ENCODE data around the gene TBXAS1.

The TBXAS1 gene

DNA sequence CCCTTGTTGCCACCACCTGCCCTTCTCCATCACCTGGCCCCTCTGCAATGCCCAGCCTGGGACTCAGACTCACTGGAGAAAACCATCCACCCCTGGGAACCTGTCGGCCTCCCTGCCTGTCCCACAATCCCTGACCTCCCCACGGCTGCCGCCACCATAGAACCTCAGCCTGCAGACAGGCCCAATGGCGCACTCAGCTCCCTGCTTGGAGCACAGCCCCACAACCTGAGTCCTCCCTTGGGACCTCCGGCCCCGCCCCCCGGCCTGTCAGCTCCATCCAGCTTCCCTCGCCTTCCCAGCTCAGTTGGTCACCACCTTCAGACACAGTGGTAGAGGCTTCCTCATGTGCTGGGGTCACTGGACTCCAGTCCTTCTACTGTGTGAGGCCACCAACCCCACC is 192.5 kb downstream of the TBXAS1 start:
- Histone ChIP-seq H3K36me3 (ENCODE audit: control insufficient read depth, insufficient read depth, low read length) (no peaks in the 10 kb centered on the region), H3K27ac (ENCODE audit: low read length) (no peak overlapping the region), H3K4me3 (ENCODE audit: low read length) (no peak overlapping the region), H3K4me1 (ENCODE audit: control insufficient read depth, insufficient read depth, low read length) (no peaks in the 10 kb centered on the region), H3K27me3 (ENCODE audit: control insufficient read depth, insufficient read depth, low read length) (no peaks in the 10 kb centered on the region), H3K9me3 (ENCODE audit: control insufficient read depth, insufficient read depth, low read length) (no peaks in the 10 kb centered on the region)
- DNase-seq (ENCODE audit: low read depth, low spot score), result no peak
- WGBS (ENCODE audit: insufficient coverage, insufficient read length), result no CpG with 5 or more reads among the region's 8 CpGs

GRCh38 chr7:140022582-140023211 is 193.6 kb downstream of the TBXAS1 start:
- H3K9me3 ChIP-seq (ENCODE audit: control insufficient read depth, insufficient read depth, low read length), result no peaks in the 10 kb centered on the region
- H3K27me3 ChIP-seq (ENCODE audit: control insufficient read depth, insufficient read depth, low read length), result no peaks in the 10 kb centered on the region
- H3K27ac ChIP-seq (ENCODE audit: low read length), result no peak overlapping the region
- no peaks in the 10 kb centered on the region for H3K36me3 ChIP-seq (ENCODE audit: control insufficient read depth, insufficient read depth, low read length)
- DNase-seq (ENCODE audit: low read depth, low spot score), result no peak
- H3K4me3 ChIP-seq (ENCODE audit: low read length), result no peak overlapping the region
- WGBS (ENCODE audit: insufficient coverage, insufficient read length), result no CpG with 5 or more reads among the region's 7 CpGs
- no peaks in the 10 kb centered on the region for H3K4me1 ChIP-seq (ENCODE audit: control insufficient read depth, insufficient read depth, low read length)

DNA sequence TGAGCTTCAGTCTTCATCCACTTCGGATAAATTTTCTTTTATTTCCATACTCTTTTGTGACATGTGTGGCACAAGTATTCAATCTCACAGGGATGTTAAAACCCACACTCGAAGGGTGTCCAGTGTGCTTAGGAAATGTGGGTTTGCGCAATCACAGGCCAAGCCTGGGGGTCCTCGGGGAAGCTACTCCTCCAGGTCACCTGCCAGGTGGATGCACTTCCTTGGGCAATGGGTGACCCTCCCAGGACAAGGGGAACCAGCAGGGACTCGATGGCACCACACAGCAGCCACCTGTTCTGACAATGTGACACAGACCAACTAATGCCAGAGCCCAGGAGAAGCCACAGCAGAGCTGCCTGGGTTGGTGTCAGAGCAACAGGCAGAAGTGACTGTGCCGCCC is 194.7 kb downstream of the TBXAS1 start:
- WGBS (ENCODE audit: insufficient coverage, insufficient read length), result no CpG with 5 or more reads among the region's 6 CpGs
- Histone ChIP-seq H3K36me3 (ENCODE audit: control insufficient read depth, insufficient read depth, low read length) (no peaks in the 10 kb centered on the region), H3K4me1 (ENCODE audit: control insufficient read depth, insufficient read depth, low read length) (no peaks in the 10 kb centered on the region), H3K27ac (ENCODE audit: low read length) (no peak overlapping the region), H3K4me3 (ENCODE audit: low read length) (no peak overlapping the region), H3K9me3 (ENCODE audit: control insufficient read depth, insufficient read depth, low read length) (no peaks in the 10 kb centered on the region), H3K27me3 (ENCODE audit: control insufficient read depth, insufficient read depth, low read length) (no peaks in the 10 kb centered on the region)
- no peak for DNase-seq (ENCODE audit: low read depth, low spot score)

DNA sequence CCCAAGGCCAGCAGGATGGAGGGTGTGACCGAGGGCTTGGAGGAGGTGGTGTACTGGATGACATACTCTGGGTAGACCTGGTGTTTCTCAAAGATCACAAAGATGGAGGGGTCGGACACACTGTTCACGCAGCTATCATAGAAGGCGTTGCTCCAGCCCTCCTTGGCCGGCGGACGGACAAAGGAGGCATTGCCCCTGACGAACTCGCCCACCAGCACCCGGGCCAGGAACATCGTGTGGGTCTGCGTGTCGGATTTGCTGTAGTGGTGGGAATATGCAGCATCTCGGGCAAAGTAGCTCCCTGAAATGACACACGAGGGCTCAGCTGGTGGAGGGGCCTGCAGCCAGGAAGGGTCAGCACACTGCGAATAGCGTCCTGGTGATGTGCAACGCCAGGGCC is 195.5 kb downstream of the TBXAS1 start:
- WGBS (ENCODE audit: insufficient coverage, insufficient read length), result no CpG with 5 or more reads among the region's 18 CpGs
- H3K36me3 ChIP-seq (ENCODE audit: control insufficient read depth, insufficient read depth, low read length), result no peaks in the 10 kb centered on the region
- no peak overlapping the region for H3K4me3 ChIP-seq (ENCODE audit: low read length)
- H3K27me3 ChIP-seq (ENCODE audit: control insufficient read depth, insufficient read depth, low read length), result no peaks in the 10 kb centered on the region
- no peak for DNase-seq (ENCODE audit: low read depth, low spot score)
- no peaks in the 10 kb centered on the region for H3K4me1 ChIP-seq (ENCODE audit: control insufficient read depth, insufficient read depth, low read length)
- no peak overlapping the region for H3K27ac ChIP-seq (ENCODE audit: low read length)
- H3K9me3 ChIP-seq (ENCODE audit: control insufficient read depth, insufficient read depth, low read length), result no peaks in the 10 kb centered on the region

- Histone ChIP-seq H3K36me3 (ENCODE audit: control insufficient read depth, insufficient read depth, low read length) (no peaks in the 10 kb centered on the region), H3K4me1 (ENCODE audit: control insufficient read depth, insufficient read depth, low read length) (no peaks in the 10 kb centered on the region), H3K27me3 (ENCODE audit: control insufficient read depth, insufficient read depth, low read length) (no peaks in the 10 kb centered on the region), H3K4me3 (ENCODE audit: low read length) (no peak overlapping the region), H3K9me3 (ENCODE audit: control insufficient read depth, insufficient read depth, low read length) (no peaks in the 10 kb centered on the region), H3K27ac (ENCODE audit: low read length) (no peak overlapping the region)
- DNase-seq (ENCODE audit: low read depth, low spot score), result no peak
- no CpG with 5 or more reads among the region's 4 CpGs for WGBS (ENCODE audit: insufficient coverage, insufficient read length)
These were observed 196.2 kb downstream of the TBXAS1 start for GRCh38 chr7:140025241-140025640.

DNA sequence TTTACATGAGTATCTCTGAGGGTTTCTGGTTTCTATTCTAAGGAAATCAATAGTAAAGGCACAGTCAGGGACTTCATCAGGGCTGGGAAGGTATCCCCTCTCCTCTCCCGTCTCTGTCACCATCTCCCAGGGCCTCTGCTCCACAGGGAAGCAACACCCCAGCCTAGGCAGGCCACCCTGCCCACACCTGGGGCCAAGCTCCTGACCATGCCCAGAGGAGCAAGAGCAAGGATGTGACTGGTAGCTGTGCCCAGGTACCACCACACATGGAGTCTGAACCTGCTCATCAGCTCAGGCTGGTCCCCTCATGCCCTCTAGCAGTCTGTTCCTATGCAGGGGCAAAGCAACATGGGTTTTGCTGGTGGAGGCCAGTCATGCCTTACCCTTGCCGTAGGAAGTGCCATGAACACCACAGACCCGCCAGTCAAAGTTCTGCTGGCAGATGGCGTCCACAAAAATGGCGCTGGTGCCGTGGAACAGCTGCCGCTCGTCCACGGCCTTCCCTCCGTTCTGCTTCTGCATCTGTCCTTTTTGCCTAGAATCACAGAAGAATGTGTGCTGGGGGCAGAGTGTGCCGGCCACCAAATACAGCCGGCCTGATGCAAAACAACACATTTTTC is 196.9 kb downstream of the TBXAS1 start:
- Histone ChIP-seq H3K4me1 (ENCODE audit: control insufficient read depth, insufficient read depth, low read length) (no peaks in the 10 kb centered on the region), H3K27ac (ENCODE audit: low read length) (no peak overlapping the region), H3K27me3 (ENCODE audit: control insufficient read depth, insufficient read depth, low read length) (no peaks in the 10 kb centered on the region), H3K9me3 (ENCODE audit: control insufficient read depth, insufficient read depth, low read length) (no peaks in the 10 kb centered on the region), H3K36me3 (ENCODE audit: control insufficient read depth, insufficient read depth, low read length) (no peaks in the 10 kb centered on the region), H3K4me3 (ENCODE audit: low read length) (no peak overlapping the region)
- WGBS (ENCODE audit: insufficient coverage, insufficient read length), result no CpG with 5 or more reads among the region's 12 CpGs
- no peak for DNase-seq (ENCODE audit: low read depth, low spot score)

DNA sequence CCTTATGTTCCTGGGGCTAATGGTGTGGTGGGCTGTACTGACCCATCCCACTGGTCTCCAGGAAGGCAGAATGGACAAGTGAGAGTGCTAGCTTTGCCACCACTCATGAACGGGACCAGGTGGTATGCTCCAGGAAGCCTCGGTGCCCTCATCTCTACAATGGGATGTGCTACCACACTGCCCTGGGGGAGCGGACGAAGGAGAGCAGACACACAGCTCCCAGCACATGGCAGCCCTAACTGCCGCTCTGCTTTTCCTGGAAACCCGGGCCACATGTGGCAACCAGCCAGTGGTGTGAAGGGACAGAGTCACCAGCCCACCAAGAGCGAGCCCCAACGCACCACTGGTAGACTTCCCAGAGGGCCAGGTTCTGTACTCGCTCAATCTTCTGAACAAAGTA is 197.9 kb downstream of the TBXAS1 start:
- Histone ChIP-seq H3K4me1 (ENCODE audit: control insufficient read depth, insufficient read depth, low read length) (no peaks in the 10 kb centered on the region), H3K36me3 (ENCODE audit: control insufficient read depth, insufficient read depth, low read length) (no peaks in the 10 kb centered on the region), H3K27me3 (ENCODE audit: control insufficient read depth, insufficient read depth, low read length) (no peaks in the 10 kb centered on the region), H3K9me3 (ENCODE audit: control insufficient read depth, insufficient read depth, low read length) (no peaks in the 10 kb centered on the region), H3K27ac (ENCODE audit: low read length) (no peak overlapping the region), H3K4me3 (ENCODE audit: low read length) (no peak overlapping the region)
- WGBS (ENCODE audit: insufficient coverage, insufficient read length), result no CpG with 5 or more reads among the region's 9 CpGs
- DNase-seq (ENCODE audit: low read depth, low spot score), result no peak

DNA sequence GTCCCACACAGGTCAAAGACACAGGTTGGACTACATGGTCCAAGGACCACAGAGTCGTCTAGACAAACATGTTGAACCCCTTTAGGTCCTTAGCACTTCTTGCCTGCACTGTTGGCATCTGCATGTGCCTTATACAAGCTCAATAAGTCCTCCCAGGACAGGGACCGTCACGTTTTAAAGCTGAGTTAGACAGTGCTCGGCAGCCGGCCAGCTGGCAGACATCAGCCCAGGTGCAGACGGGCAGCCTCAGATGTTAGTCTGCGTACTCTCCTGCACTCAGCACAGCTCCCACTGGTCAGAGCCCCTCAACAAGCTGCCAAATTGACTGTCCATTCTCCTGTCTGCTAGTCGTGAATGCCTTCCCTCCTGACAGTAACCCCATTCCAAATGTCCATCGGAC is 198.8 kb downstream of the TBXAS1 start:
- Histone ChIP-seq H3K36me3 (ENCODE audit: control insufficient read depth, insufficient read depth, low read length) (no peaks in the 10 kb centered on the region), H3K4me1 (ENCODE audit: control insufficient read depth, insufficient read depth, low read length) (no peaks in the 10 kb centered on the region), H3K27ac (ENCODE audit: low read length) (no peak overlapping the region), H3K4me3 (ENCODE audit: low read length) (no peak overlapping the region), H3K27me3 (ENCODE audit: control insufficient read depth, insufficient read depth, low read length) (no peaks in the 10 kb centered on the region), H3K9me3 (ENCODE audit: control insufficient read depth, insufficient read depth, low read length) (no peaks in the 10 kb centered on the region)
- WGBS (ENCODE audit: insufficient coverage, insufficient read length), result no CpG with 5 or more reads among the region's 9 CpGs
- no peak for DNase-seq (ENCODE audit: low read depth, low spot score)

DNA sequence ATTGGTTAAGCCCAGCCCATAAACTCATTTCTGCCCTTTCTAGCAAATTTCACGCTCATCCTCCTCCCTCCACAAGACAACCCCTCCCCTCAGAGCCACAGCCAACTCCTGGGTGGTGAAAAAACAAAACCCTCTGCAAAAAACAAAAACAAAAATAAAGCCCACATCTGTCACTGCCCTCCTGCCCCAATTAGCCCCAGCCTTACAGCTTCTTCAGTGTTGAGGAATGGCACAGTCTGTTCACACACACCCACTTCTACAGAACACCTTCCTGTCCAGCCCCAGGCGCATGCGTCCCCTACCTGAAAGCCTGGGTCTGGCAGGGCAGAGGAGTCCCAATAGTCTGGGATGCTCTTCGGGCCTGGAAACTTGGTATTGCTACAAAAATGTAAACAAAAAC is 199.2 kb downstream of the TBXAS1 start:
- no peak overlapping the region for H3K4me3 ChIP-seq (ENCODE audit: low read length)
- no peaks in the 10 kb centered on the region for H3K36me3 ChIP-seq (ENCODE audit: control insufficient read depth, insufficient read depth, low read length)
- no peaks in the 10 kb centered on the region for H3K9me3 ChIP-seq (ENCODE audit: control insufficient read depth, insufficient read depth, low read length)
- H3K27me3 ChIP-seq (ENCODE audit: control insufficient read depth, insufficient read depth, low read length), result no peaks in the 10 kb centered on the region
- no peaks in the 10 kb centered on the region for H3K4me1 ChIP-seq (ENCODE audit: control insufficient read depth, insufficient read depth, low read length)
- H3K27ac ChIP-seq (ENCODE audit: low read length), result no peak overlapping the region
- WGBS (ENCODE audit: insufficient coverage, insufficient read length), result no CpG with 5 or more reads among the region's 4 CpGs
- no peak for DNase-seq (ENCODE audit: low read depth, low spot score)

- DNase-seq (ENCODE audit: low read depth, low spot score), result no peak
- Histone ChIP-seq H3K9me3 (ENCODE audit: control insufficient read depth, insufficient read depth, low read length) (no peaks in the 10 kb centered on the region), H3K27ac (ENCODE audit: low read length) (no peak overlapping the region), H3K4me3 (ENCODE audit: low read length) (no peak overlapping the region), H3K36me3 (ENCODE audit: control insufficient read depth, insufficient read depth, low read length) (no peaks in the 10 kb centered on the region), H3K27me3 (ENCODE audit: control insufficient read depth, insufficient read depth, low read length) (no peaks in the 10 kb centered on the region), H3K4me1 (ENCODE audit: control insufficient read depth, insufficient read depth, low read length) (no peaks in the 10 kb centered on the region)
- WGBS (ENCODE audit: insufficient coverage, insufficient read length), result no CpG with 5 or more reads among the region's 1 CpG
These were observed 200.0 kb downstream of the TBXAS1 start for GRCh38 chr7:140029072-140029471.

GRCh38 chr7:140031364-140031763 is 202.3 kb downstream of the TBXAS1 start:
- no CpG with 5 or more reads among the region's 1 CpG for WGBS (ENCODE audit: insufficient coverage, insufficient read length)
- H3K27ac ChIP-seq (ENCODE audit: low read length), result no peak overlapping the region
- H3K36me3 ChIP-seq (ENCODE audit: control insufficient read depth, insufficient read depth, low read length), result no peaks in the 10 kb centered on the region
- no peaks in the 10 kb centered on the region for H3K9me3 ChIP-seq (ENCODE audit: control insufficient read depth, insufficient read depth, low read length)
- H3K4me1 ChIP-seq (ENCODE audit: control insufficient read depth, insufficient read depth, low read length), result no peaks in the 10 kb centered on the region
- H3K4me3 ChIP-seq (ENCODE audit: low read length), result no peak overlapping the region
- no peaks in the 10 kb centered on the region for H3K27me3 ChIP-seq (ENCODE audit: control insufficient read depth, insufficient read depth, low read length)
- no peak for DNase-seq (ENCODE audit: low read depth, low spot score)
